SH-SY5Y (cell line): ENCODE measurements around the gene COBL.

Experiments
- GATA2 ChIP-seq: IDR thresholded peaks from 2 replicates; pipeline ENCODE4 v1.6.1; 2011; ENCODE audit warnings: mild to moderate bottlenecking, low read depth, low read length
- GATA3 ChIP-seq: IDR thresholded peaks from 2 replicates; pipeline ENCODE4 v1.6.1; 2011; ENCODE audit warnings: low read depth, mild to moderate bottlenecking, low read length, moderate library complexity

- no peak for TF ChIP-seq GATA3
- TF ChIP-seq GATA2: no peak
These were observed 53.6 kb downstream of the COBL start for GRCh38 chr7:51262796-51263531.
